GM21825 (cell line): ENCODE data around the gene TMEM116.
"Not testable (repeated sequence)": the region's sequence is repeated elsewhere in the genome, so short reads cannot be mapped to it uniquely, and the experiment has no call there.

Experiments used
- ATAC-seq: cut with Tn5 transposase; IDR thresholded peaks from one replicate; pipeline ENCODE4 v1.9.1; 2021; ENCODE audit warnings: mild to moderate bottlenecking, moderate library complexity; ENCODE audit not compliant: unreplicated experiment

The TMEM116 gene

DNA sequence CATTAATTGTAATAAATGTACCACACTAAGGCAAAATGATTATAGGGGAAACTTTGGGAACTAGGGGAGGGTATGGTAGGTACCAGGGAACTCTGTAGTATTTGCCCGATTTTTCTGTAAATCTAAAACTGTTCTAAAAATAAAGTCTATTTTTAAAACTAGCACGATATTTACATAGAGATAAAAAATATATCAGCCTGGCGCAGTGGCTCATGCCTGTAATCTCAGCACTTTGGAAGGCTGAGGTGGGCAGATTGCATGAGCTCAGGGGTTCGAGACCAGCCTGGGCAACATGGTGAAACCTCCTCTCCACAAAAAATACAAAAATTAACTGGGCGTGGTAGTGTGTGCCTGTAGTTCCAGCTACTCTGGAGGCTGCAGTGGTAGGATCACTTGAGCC, 32.4 kb downstream of the TMEM116 start:
- no peak for ATAC-seq

DNA sequence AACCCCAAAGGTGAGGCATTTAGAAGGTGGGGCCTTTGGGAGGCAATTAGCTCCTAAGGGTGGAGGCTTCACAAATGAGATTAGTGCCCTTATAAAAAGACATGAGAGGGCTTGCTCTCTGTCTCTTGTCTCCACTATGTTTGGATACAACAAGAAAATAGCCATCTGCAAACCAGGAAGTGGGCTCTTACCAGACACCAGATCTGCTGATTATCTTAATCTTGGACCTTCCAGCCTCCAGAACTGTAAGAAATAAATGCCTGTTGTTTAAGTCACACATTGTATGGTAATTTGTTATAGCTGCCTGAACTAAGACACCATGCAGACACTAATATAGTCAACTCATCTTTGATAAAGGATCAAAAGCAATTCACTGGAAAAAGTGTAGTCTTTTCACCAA, 34.4 kb downstream of the TMEM116 start:
- ATAC-seq, result no peak

DNA sequence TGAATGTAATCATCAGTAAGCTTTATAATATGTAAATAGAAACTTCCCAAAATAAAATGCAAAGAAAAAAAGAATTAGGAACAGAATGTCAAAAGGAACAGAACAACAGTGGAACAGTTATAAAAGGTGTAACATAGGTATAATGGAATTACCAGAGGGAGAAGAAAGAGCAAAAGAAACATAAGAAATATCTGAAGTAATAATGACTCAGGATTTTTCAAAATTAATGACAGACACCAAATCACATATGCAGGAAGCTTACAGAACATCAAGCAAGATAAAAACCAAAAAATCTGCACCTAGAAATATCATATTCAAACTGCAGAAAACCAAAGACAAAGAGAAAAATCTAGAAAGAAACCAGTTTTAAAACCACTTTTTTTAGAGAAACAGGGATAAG, 36.1 kb downstream of the TMEM116 start:
- no peak for ATAC-seq

- no peak for ATAC-seq
Observed at GRCh38 chr12:111976291-111976690, 36.7 kb downstream of the TMEM116 start.

- no peak for ATAC-seq
Observed at GRCh38 chr12:111975161-111975931, 37.6 kb downstream of the TMEM116 start.

- no peak for ATAC-seq
Observed at GRCh38 chr12:111971800-111972199, 41.2 kb downstream of the TMEM116 start.

DNA sequence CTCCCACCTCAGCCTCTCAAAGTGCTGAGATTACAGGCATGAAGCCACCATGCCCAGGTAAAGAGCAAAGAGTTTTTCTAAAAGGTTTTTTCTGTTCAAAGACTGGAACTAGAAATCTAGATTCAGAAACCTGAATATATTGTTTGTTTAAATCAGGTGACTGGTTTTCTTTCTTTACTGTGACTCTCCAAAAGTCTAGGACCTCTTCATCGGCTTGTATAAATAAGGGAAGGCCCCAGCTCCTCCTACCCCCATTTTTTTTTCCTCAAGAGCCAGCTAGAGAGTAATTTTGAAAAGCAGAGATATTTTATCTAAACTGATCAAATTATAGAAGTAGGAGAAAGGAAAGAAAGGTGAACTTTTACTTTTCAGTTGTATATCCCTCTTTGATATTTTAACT, 48.0 kb downstream of the TMEM116 start:
- no peak for ATAC-seq

GRCh38 chr12:111959518-111959917, 53.4 kb downstream of the TMEM116 start:
- not testable (repeated sequence) for ATAC-seq

DNA sequence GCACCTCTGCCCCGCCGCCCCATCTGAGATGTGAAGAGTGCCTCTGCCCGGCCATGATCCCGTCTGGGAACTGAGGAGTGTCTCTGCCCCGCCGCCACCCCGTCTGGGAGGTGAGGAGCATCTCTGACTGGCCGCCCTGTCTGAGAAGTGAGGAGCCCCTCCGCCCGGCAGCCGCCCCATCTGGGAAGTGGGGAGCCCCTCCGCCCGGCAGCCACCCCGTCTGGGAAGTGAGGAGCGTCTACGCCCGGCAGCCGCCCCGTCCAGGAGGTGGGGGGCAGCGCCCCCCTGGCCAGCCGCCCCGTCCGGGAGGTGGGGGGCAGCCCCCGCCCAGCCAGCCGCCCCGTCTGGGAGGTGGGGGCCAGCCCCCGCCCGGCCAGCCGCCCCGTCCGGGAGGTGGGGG, 55.7 kb downstream of the TMEM116 start:
- ATAC-seq, result not testable (repeated sequence)

DNA sequence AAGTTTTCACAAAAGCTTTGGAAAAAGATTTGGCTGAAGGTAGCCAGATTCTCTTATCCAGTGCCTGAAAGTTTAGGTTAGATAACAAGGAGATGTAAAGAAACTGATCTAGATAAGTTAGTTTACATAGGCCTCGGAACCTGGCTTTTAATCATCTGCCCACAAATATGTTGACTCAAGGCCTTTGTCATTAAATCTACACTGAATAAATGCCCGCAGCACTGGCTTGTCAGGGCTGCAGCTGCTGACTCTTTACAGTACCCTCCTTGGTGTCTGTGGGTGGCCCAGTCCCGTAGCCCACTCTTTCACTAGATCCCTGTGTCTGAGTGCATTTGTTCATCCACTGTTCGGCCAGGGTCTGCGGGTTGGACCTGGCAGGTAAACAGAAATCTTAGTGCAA, 58.0 kb downstream of the TMEM116 start:
- no peak for ATAC-seq

GRCh38 chr12:111953455-111953854, 59.5 kb downstream of the TMEM116 start:
- no peak for ATAC-seq

DNA sequence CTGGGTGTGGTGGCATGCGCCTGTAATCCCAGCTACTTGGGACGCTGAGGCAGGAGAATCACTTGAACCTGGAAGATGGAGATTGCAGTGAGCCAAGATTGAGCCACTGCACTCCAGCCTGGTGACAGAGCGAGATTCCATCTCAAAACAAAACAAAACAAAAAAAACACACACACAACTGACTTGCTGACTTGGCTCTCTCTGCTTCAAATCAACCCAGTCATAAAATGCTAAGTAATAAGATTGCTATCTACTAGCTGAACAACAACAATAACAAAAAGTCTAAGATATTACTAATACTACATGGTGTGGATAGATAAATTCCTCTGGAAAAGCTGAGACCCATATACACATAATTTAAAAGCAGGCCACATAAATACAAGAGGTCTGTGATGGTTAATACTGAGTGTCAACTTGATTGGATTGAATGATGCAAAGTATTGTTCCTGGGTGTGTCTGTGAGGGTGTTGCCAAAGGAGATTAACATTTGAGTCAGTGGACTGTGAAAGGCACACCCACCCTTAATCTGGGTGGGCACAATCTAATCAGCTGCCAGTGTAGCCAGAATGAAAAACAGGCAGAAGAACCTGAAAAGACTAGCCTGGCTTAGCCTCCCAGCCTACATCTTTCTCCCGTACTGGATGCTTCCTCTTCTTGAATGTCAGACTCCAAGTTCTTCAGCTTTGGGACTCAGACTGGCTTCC, 60.7 kb downstream of the TMEM116 start:
- ATAC-seq, result not testable (repeated sequence)

DNA sequence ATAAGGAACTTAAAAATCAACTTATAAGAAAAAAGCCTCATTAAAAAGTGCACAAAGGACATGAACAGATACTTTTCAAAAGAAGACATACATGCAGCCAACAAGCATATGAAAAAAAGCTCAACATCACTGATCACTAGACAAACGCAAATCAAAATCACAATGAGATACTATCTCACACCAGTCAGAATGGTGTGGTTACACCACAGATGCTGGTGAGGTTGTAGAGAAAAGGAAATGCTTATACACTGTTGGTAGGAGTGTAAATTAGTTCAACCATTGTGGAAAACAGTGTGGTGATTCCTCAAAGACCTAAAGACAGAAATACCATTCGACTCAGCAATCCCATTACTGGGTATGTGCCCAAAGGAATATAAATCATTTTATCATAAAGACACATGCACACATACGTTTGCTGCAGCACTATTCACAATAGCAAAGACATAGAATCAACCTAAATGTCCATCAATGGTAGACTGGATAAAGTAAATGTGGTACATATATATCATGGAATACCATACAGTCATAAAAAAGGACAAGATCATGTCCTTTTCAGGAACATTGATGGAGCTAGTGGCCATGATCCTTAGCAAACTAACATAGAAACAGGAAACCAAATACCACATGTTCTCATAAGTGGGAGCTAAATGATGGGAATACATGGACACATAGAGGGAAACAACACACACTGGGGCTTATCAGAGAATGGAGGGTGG, 61.8 kb downstream of the TMEM116 start:
- ATAC-seq, result not testable (repeated sequence)

GRCh38 chr12:111943929-111944328, 69.0 kb downstream of the TMEM116 start:
- ATAC-seq, result no peak

- no peak for ATAC-seq
Observed at GRCh38 chr12:111942557-111942956, 70.4 kb downstream of the TMEM116 start.

DNA sequence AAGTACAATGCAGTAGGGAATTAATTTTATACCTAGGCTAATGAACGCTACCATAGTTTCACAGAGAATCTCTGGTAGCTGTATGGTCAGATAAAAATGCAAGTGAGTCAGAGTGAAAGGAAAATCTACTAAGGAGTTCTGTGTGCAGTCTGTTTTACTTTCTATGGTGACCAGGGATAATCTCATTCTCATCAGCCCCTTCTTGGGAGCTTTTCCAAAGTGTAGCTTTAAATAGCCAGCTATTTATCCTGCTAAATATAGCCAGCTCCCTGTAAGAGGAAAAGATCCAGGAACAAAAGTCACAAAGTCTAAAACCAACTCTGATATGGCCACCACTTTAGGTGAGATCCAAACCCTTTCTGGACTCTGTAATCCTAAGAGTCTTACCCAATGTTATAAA, 75.5 kb downstream of the TMEM116 start:
- ATAC-seq, result no peak

DNA sequence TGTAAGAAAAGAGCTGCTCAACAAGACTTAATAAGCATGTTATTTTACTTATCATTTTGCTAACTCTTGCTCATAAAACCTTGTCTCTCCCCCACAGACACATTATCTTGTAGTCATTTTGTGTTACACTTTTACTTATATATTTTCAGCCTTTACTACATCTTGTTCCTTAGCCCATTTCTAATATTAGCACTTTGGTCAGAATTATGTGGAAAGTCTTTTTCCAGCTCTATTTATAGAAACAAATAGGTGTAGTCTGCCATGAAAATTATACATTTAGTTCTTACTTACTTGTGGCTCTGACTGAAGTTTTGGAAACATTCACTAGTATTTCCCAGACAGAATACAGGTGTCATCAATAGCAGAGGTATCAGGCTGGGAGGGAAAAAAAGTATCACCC, 76.1 kb downstream of the TMEM116 start:
- no peak for ATAC-seq

DNA sequence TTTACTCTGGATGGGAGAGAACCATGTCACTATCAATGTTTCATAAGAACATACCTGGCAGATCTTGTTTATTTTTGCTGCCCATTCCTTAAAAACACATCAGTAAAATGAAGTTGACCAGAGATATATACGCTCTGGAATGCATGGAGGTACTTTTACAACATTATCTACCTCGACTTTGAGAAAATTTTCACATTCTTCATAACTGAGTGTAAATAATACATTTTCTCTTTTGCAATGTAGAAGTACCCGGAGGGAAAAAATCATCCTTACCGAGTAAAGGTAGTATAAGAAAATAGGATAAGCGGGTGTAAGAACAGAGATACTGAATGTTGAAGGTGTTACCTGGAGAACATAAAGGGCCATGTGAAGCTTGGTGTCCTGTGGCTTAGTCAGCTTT, 80.7 kb downstream of the TMEM116 start:
- ATAC-seq, result no peak

- no peak for ATAC-seq
Observed at GRCh38 chr12:111927346-111927745, 85.6 kb downstream of the TMEM116 start.

GRCh38 chr12:111926631-111927030, 86.3 kb downstream of the TMEM116 start:
- no peak for ATAC-seq

- no peak for ATAC-seq
Observed at GRCh38 chr12:111925171-111925570, 87.8 kb downstream of the TMEM116 start.

GRCh38 chr12:111907740-111908139, 105.2 kb downstream of the TMEM116 start:
- no peak for ATAC-seq
